T-cell (primary cell): ENCODE data around the gene COX7B2. TPM values are rescaled to one million over a fixed set of nuclear protein-coding genes. Genes with fewer than 3 reads are reported as not detected.

Experiments used
- ATAC-seq, 4 experiments: fragments of 200-7000 bp in 3 of 4; fragments of 150-1000 bp in 1 of 4; cut with Tn5 transposase; replicated peaks in 1 of 4; 1 replicate in 3 of 4; 2 replicates in 1 of 4; pipeline ENCODE4 v1.10.0; 2021; ENCODE audit warnings: moderate library complexity in 3 of 4, mild to moderate bottlenecking in 2 of 4, moderate number of reproducible peaks in 1 of 4
- CTCF ChIA-PET, 2 donors: fragments of 300-600 bp; sonication (Branson Sonifier 250); formaldehyde crosslinking; loops; one replicate each; lab custom pipeline; 2022; ENCODE audit warnings: antibody characterized with exemption in 2 of 2; lab: Charles Lee
- POLR2A ChIA-PET, 2 donors: fragments of 300-600 bp; sonication (Branson Sonifier 250); formaldehyde crosslinking; loops; one replicate each; lab custom pipeline; 2022; ENCODE audit warnings: antibody characterized with exemption in 2 of 2; lab: Charles Lee
- DNase-seq, 35 experiments: peaks; one replicate each; pipeline versions ENCODE4 v3.0.0 to v3.0.0-alpha.2; 2013 to 2023
- H3K27ac ChIP-seq: one replicate; pipeline ENCODE4 v1.5.1; 2013; ENCODE audit warnings: low read length
- H3K27me3 ChIP-seq, 2 experiments: replicated peaks in 1 of 2; 1 replicate in 1 of 2; 2 replicates in 1 of 2; pipeline versions ENCODE4 v1.6.1 to v1.7.0; 2013; ENCODE audit warnings: low read length in 1 of 2, mixed read lengths in 1 of 2; ENCODE audit not compliant: control insufficient read depth in 2 of 2, insufficient read depth in 2 of 2; ENCODE audit errors: extremely low read depth in 1 of 2
- H3K36me3 ChIP-seq, 2 donors: 1 replicate in 1 of 2; 2 replicates in 1 of 2; pipeline versions ENCODE4 v1.6.1 to v1.7.0; 2013; ENCODE audit warnings: low read length in 1 of 2; ENCODE audit not compliant: control insufficient read depth in 2 of 2, insufficient read depth in 1 of 2; ENCODE audit errors: extremely low read depth in 1 of 2
- H3K4me1 ChIP-seq, 2 experiments: 1 replicate in 1 of 2; 2 replicates in 1 of 2; pipeline versions ENCODE4 v1.6.1 to v1.7.0; 2013; ENCODE audit warnings: low read length in 2 of 2, mixed read lengths in 1 of 2; ENCODE audit not compliant: insufficient read depth in 2 of 2, control insufficient read depth in 1 of 2; ENCODE audit errors: extremely low read depth in 1 of 2
- H3K4me3 ChIP-seq, 2 donors: 1 replicate in 1 of 2; 2 replicates in 1 of 2; pipeline versions ENCODE4 v1.5.1 to v1.7.0; 2013; ENCODE audit warnings: mild to moderate bottlenecking in 2 of 2, low read length in 1 of 2, moderate library complexity in 1 of 2; ENCODE audit not compliant: control insufficient read depth in 1 of 2; ENCODE audit errors: extremely low read depth in 1 of 2
- H3K9me3 ChIP-seq: 2 replicates; pipeline ENCODE4 v1.7.0; 2013
- H3K27ac Mint-ChIP-seq, 2 donors: one replicate each; pipeline ENCODE4 v1.8.0; 2020 to 2021; ENCODE audit warnings: mild to moderate bottlenecking in 2 of 2, mixed read lengths in 2 of 2
- H3K27me3 Mint-ChIP-seq, 2 donors: one replicate each; pipeline ENCODE4 v1.8.0; 2021 to 2022; ENCODE audit warnings: mixed read lengths in 2 of 2
- H3K36me3 Mint-ChIP-seq: one replicate; pipeline ENCODE4 v1.8.0; 2021; ENCODE audit warnings: mixed read lengths
- H3K4me1 Mint-ChIP-seq, 3 donors: one replicate each; pipeline ENCODE4 v1.8.0; 2020 to 2022; ENCODE audit warnings: mixed read lengths in 3 of 3, mild to moderate bottlenecking in 1 of 3
- H3K4me3 Mint-ChIP-seq, 3 donors: one replicate each; pipeline ENCODE4 v1.8.0; 2020 to 2022; ENCODE audit warnings: mild to moderate bottlenecking in 3 of 3, mixed read lengths in 3 of 3, moderate library complexity in 3 of 3
- H3K9me3 Mint-ChIP-seq, 3 donors: one replicate each; pipeline ENCODE4 v1.8.0; 2020 to 2022; ENCODE audit warnings: mixed read lengths in 3 of 3
- WGBS: methylation state at CpG from one replicate; pipeline ENCODE4 v1.1.5; 2013; ENCODE audit warnings: missing lambda C conversion rate; ENCODE audit not compliant: insufficient coverage; 5-methylcytosine and 5-hydroxymethylcytosine counted together
- total RNA-seq, 35 experiments: library from RNA in 6 of 35; stranded (reverse) in 6 of 35; fragments of 120-200 nt in 1 of 35; gene quantifications; one replicate each; pipeline versions ENCODE4 v1.2.1 to v1.2.4 and lab custom pipeline; 2013 to 2026

The COX7B2 gene
- total RNA-seq, 5 donors from 2014 or later (not counting 1 experiment from before 2014, with no cell fraction given) = not detected

- DNase-seq (no peak), ATAC-seq (no peak)
- Histone ChIP-seq H3K4me1 (no peaks in the 10 kb centered on the region), H3K27me3 (no peaks in the 10 kb centered on the region), H3K27ac (no peak overlapping the region), H3K4me3 (no peak overlapping the region), H3K9me3 (no peaks in the 10 kb centered on the region), H3K36me3 (no peaks in the 10 kb centered on the region)
- Mint-ChIP-seq H3K4me1 (no peaks in the 10 kb centered on the region), H3K9me3 (no peaks in the 10 kb centered on the region), H3K27ac (no peak overlapping the region), H3K27me3 (no peaks in the 10 kb centered on the region), H3K4me3 (no peak overlapping the region), H3K36me3 (no peaks in the 10 kb centered on the region)
- ChIA-PET POLR2A (no interaction called here), CTCF (interaction anchor here (0.5 to 0.7 kb wide), 2 partner anchors 19 to 515 kb away, joined by 3 to 4 read pairs; no protein-coding TSS in a partner anchor)
- 67% methylated on average over 2 of the region's 2 CpGs for WGBS
These were observed 19.6 kb downstream of the COX7B2 start for GRCh38 chr4:46889410-46889809.

- H3K27ac ChIP-seq = no peak overlapping the region
- POLR2A ChIA-PET = no interaction called here
- DNase-seq (no peak), ATAC-seq (no peak)
- H3K36me3 Mint-ChIP-seq = no peaks in the 10 kb centered on the region
- no CpG with 5 or more reads among the region's 2 CpGs for WGBS
- H3K27me3 ChIP-seq = no peaks in the 10 kb centered on the region
- CTCF ChIA-PET = no interaction called here
- H3K4me1 Mint-ChIP-seq = no peaks in the 10 kb centered on the region
- no peak overlapping the region for H3K4me3 Mint-ChIP-seq
- no peaks in the 10 kb centered on the region for H3K9me3 ChIP-seq
- H3K4me3 ChIP-seq = no peak overlapping the region
- no peaks in the 10 kb centered on the region for H3K27me3 Mint-ChIP-seq
- H3K4me1 ChIP-seq = no peaks in the 10 kb centered on the region
- no peak overlapping the region for H3K27ac Mint-ChIP-seq
- no peaks in the 10 kb centered on the region for H3K9me3 Mint-ChIP-seq
- H3K36me3 ChIP-seq = no peaks in the 10 kb centered on the region
These were observed 22.3 kb downstream of the COX7B2 start for GRCh38 chr4:46886711-46887110.

- Histone ChIP-seq H3K27me3 (no peaks in the 10 kb centered on the region), H3K36me3 (no peaks in the 10 kb centered on the region), H3K9me3 (no peaks in the 10 kb centered on the region), H3K27ac (no peak overlapping the region), H3K4me3 (no peak overlapping the region), H3K4me1 (no peaks in the 10 kb centered on the region)
- H3K4me3 Mint-ChIP-seq = no peak overlapping the region
- ChIA-PET POLR2A (no interaction called here), CTCF (no interaction called here)
- DNase-seq (no peak), ATAC-seq (no peak)
- H3K4me1 Mint-ChIP-seq = no peaks in the 10 kb centered on the region
- H3K27ac Mint-ChIP-seq = no peak overlapping the region
- no peaks in the 10 kb centered on the region for H3K27me3 Mint-ChIP-seq
- no peaks in the 10 kb centered on the region for H3K9me3 Mint-ChIP-seq
- WGBS = 93% methylated on average over 3 of the region's 3 CpGs
- no peaks in the 10 kb centered on the region for H3K36me3 Mint-ChIP-seq
These were observed 30.4 kb downstream of the COX7B2 start for GRCh38 chr4:46878641-46879040.

DNA sequence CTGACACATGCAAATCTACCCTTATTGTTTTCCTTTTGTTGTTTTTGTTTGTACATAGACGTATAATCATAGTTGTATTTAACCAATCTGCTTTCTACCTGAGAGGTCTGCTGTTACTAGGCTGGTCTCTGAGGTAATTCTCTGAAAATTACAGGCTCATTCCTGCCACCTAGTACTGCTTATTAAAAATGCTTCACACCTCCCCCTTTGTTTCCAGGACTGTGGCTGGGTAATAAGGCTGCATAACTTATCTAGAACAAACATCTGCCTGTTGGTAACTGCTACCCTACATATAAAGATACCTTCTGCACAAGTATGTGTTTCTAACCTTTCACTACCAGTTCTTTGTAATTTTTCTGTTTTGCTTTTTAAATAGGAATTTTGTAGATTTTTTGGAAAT is 34.2 kb downstream of the COX7B2 start:
- H3K36me3 Mint-ChIP-seq = no peaks in the 10 kb centered on the region
- no peaks in the 10 kb centered on the region for H3K9me3 Mint-ChIP-seq
- Histone ChIP-seq H3K27me3 (no peaks in the 10 kb centered on the region), H3K9me3 (no peaks in the 10 kb centered on the region), H3K4me3 (no peak overlapping the region), H3K4me1 (no peaks in the 10 kb centered on the region), H3K27ac (no peak overlapping the region), H3K36me3 (no peaks in the 10 kb centered on the region)
- POLR2A ChIA-PET = no interaction called here
- H3K27me3 Mint-ChIP-seq = no peaks in the 10 kb centered on the region
- ATAC-seq (no peak), DNase-seq (no peak)
- no peak overlapping the region for H3K4me3 Mint-ChIP-seq
- H3K4me1 Mint-ChIP-seq = no peaks in the 10 kb centered on the region
- no CpG with 5 or more reads among the region's 1 CpG for WGBS
- H3K27ac Mint-ChIP-seq = no peak overlapping the region
- CTCF ChIA-PET = no interaction called here

DNA sequence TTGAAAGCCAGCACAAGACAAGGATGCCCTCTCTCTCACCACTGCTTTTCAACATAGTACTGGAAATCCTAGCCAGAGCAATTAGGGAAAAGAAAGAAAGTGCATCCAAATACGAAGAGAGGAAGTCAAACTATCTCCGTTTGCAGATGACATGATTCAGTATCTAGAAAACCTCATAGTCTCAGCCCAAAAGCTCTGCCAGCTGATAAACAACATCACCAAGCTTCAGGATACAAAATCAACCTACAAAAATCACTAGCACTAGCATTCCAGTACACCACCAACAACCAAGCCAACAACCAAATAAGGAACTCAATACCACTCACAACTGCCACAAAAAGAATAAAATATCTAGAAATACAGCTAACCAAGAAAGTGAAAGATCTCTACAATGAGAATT is 38.6 kb downstream of the COX7B2 start:
- H3K4me3 ChIP-seq = no peak overlapping the region
- Mint-ChIP-seq H3K27ac (no peak overlapping the region), H3K4me1 (no peaks in the 10 kb centered on the region), H3K36me3 (no peaks in the 10 kb centered on the region), H3K9me3 (no peaks in the 10 kb centered on the region), H3K27me3 (no peaks in the 10 kb centered on the region), H3K4me3 (no peak overlapping the region)
- ChIA-PET CTCF (no interaction called here), POLR2A (no interaction called here)
- ATAC-seq = no peak
- no peaks in the 10 kb centered on the region for H3K36me3 ChIP-seq
- no peaks in the 10 kb centered on the region for H3K27me3 ChIP-seq
- no peak for DNase-seq
- H3K9me3 ChIP-seq = no peaks in the 10 kb centered on the region
- WGBS = no CpG with 5 or more reads among the region's 2 CpGs
- no peak overlapping the region for H3K27ac ChIP-seq
- H3K4me1 ChIP-seq = no peaks in the 10 kb centered on the region

- H3K9me3 Mint-ChIP-seq = no peaks in the 10 kb centered on the region
- no peaks in the 10 kb centered on the region for H3K4me1 Mint-ChIP-seq
- no peaks in the 10 kb centered on the region for H3K36me3 Mint-ChIP-seq
- Histone ChIP-seq H3K9me3 (no peaks in the 10 kb centered on the region), H3K27ac (no peak overlapping the region), H3K27me3 (peaks cover 0 to 2% of the 10 kb centered on the region in 2 experiments), H3K4me3 (no peak overlapping the region), H3K4me1 (no peaks in the 10 kb centered on the region), H3K36me3 (no peaks in the 10 kb centered on the region)
- no peak overlapping the region for H3K27ac Mint-ChIP-seq
- CTCF ChIA-PET = no interaction called here
- DNase-seq (no peak), ATAC-seq (no peak)
- H3K27me3 Mint-ChIP-seq = no peaks in the 10 kb centered on the region
- POLR2A ChIA-PET = no interaction called here
- no peak overlapping the region for H3K4me3 Mint-ChIP-seq
These were observed 52.7 kb downstream of the COX7B2 start for GRCh38 chr4:46856333-46856732.

DNA sequence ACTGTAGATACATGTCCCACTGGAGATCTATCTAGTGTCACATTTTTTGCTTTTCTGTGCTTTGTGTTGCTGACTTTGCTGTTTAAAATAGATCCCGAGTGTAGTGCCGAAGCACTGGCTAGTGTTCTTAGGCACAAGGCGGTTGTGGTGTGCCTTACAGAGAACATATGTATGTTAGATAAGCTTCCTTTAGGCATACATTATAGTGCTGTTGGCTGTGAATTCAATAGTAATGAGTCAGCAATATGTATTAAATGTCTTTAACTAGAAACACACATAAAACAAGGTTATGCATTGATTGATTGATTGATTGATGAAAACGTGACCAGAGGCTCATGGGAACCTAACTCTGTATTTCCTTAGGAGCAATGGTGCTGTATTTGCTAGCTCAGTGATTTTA is 56.2 kb downstream of the COX7B2 start:
- Histone ChIP-seq H3K27me3 (no peaks in the 10 kb centered on the region), H3K4me3 (no peak overlapping the region), H3K36me3 (no peaks in the 10 kb centered on the region), H3K27ac (no peak overlapping the region), H3K9me3 (no peaks in the 10 kb centered on the region), H3K4me1 (no peaks in the 10 kb centered on the region)
- ATAC-seq = no peak
- no peaks in the 10 kb centered on the region for H3K27me3 Mint-ChIP-seq
- H3K36me3 Mint-ChIP-seq = no peaks in the 10 kb centered on the region
- no peak for DNase-seq
- POLR2A ChIA-PET = interaction anchor here in 1 of 2 donors (0.6 kb wide), 1 partner anchor 796 kb away, joined by 4 read pairs; no protein-coding TSS in a partner anchor
- 61% methylated on average over 2 of the region's 4 CpGs for WGBS
- no peaks in the 10 kb centered on the region for H3K9me3 Mint-ChIP-seq
- no peaks in the 10 kb centered on the region for H3K4me1 Mint-ChIP-seq
- no peak overlapping the region for H3K27ac Mint-ChIP-seq
- H3K4me3 Mint-ChIP-seq = no peak overlapping the region
- CTCF ChIA-PET = interaction anchor here in 1 of 2 donors (0.6 kb wide), 1 partner anchor 9 kb away, joined by 3 read pairs; no protein-coding TSS in a partner anchor
